ENCODE results near the gene LBX2. TPM values are rescaled to one million over a fixed set of nuclear protein-coding genes. Genes with fewer than 3 reads are reported as not detected.
A peak's percentile ranks its signal among the peaks of the same experiment; 100 is the strongest.

Gene LBX2
- total and polyA plus RNA-seq, 9 of the 15 experiments (the other 6 are each of a cell fraction or from before 2014, with no cell fraction given), result 0.39 to 6.2 (median 1.8) TPM; not detected in 1

GRCh38 chr2:74529357-74530238 lies 30.2 kb upstream of the LBX2 start, which contains the start of the genes AUP1 and HTRA2 (continued):
- TF ChIP-seq, protein P1, sequence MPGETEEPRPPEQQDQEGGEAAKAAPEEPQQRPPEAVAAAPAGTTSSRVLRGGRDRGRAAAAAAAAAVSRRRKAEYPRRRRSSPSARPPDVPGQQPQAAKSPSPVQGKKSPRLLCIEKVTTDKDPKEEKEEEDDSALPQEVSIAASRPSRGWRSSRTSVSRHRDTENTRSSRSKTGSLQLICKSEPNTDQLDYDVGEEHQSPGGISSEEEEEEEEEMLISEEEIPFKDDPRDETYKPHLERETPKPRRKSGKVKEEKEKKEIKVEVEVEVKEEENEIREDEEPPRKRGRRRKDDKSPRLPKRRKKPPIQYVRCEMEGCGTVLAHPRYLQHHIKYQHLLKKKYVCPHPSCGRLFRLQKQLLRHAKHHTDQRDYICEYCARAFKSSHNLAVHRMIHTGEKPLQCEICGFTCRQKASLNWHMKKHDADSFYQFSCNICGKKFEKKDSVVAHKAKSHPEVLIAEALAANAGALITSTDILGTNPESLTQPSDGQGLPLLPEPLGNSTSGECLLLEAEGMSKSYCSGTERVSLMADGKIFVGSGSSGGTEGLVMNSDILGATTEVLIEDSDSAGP (CRISPR knock-in tag; IDR thresholded peaks at IDR 0.05), result no peak
- TF ChIP-seq DLX4 (CRISPR knock-in tag; IDR thresholded peaks at IDR 0.05) (no peak), NCOA4 (IDR thresholded peaks at IDR 0.05; ENCODE audit: partially characterized antibody) (no peak), TCF15 (CRISPR knock-in tag; IDR thresholded peaks at IDR 0.05) (no peak), SUPT5H (IDR thresholded peaks at IDR 0.05) (peak; percentile 95), PPARD (CRISPR knock-in tag; IDR thresholded peaks at IDR 0.05) (no peak), TOE1 (IDR thresholded peaks at IDR 0.05; ENCODE audit: borderline replicate concordance) (no peak), TOE1 (CRISPR knock-in tag; IDR thresholded peaks at IDR 0.05; ENCODE audit: borderline replicate concordance, low read depth) (no peak), CBFB (CRISPR knock-in tag; IDR thresholded peaks at IDR 0.05) (no peak; the same call in 1 of the 2 replicates), SMARCA4 (IDR thresholded peaks at IDR 0.05) (no peak), SMAD1 (IDR thresholded peaks at IDR 0.05; ENCODE audit: low read depth, low read length, partially characterized antibody) (no peak), KHSRP (IDR thresholded peaks at IDR 0.05) (no peak), ZNF212 (CRISPR knock-in tag; IDR thresholded peaks at IDR 0.05) (no peak), PTTG1 (tag; IDR thresholded peaks at IDR 0.05; ENCODE audit: low read depth) (no peak), BRF1 (IDR thresholded peaks at IDR 0.05; ENCODE audit: borderline replicate concordance, extremely low read depth, insufficient read length) (no peak), MTA3 (IDR thresholded peaks at IDR 0.05; ENCODE audit: borderline replicate concordance) (no peak), SETDB1 (IDR thresholded peaks at IDR 0.05; ENCODE audit: low read length) (peak; percentile 45)
- TF ChIP-seq, protein P2, sequence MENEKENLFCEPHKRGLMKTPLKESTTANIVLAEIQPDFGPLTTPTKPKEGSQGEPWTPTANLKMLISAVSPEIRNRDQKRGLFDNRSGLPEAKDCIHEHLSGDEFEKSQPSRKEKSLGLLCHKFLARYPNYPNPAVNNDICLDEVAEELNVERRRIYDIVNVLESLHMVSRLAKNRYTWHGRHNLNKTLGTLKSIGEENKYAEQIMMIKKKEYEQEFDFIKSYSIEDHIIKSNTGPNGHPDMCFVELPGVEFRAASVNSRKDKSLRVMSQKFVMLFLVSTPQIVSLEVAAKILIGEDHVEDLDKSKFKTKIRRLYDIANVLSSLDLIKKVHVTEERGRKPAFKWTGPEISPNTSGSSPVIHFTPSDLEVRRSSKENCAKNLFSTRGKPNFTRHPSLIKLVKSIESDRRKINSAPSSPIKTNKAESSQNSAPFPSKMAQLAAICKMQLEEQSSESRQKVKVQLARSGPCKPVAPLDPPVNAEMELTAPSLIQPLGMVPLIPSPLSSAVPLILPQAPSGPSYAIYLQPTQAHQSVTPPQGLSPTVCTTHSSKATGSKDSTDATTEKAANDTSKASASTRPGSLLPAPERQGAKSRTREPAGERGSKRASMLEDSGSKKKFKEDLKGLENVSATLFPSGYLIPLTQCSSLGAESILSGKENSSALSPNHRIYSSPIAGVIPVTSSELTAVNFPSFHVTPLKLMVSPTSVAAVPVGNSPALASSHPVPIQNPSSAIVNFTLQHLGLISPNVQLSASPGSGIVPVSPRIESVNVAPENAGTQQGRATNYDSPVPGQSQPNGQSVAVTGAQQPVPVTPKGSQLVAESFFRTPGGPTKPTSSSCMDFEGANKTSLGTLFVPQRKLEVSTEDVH (IDR thresholded peaks at IDR 0.05; ENCODE audit: low read depth, partially characterized antibody), result peak; percentile 66
- TF ChIP-seq, protein P3, sequence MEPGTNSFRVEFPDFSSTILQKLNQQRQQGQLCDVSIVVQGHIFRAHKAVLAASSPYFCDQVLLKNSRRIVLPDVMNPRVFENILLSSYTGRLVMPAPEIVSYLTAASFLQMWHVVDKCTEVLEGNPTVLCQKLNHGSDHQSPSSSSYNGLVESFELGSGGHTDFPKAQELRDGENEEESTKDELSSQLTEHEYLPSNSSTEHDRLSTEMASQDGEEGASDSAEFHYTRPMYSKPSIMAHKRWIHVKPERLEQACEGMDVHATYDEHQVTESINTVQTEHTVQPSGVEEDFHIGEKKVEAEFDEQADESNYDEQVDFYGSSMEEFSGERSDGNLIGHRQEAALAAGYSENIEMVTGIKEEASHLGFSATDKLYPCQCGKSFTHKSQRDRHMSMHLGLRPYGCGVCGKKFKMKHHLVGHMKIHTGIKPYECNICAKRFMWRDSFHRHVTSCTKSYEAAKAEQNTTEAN (CRISPR knock-in tag; IDR thresholded peaks at IDR 0.05), result no peak

Measured in K562 (cell line).